GM19452 (cell line): ENCODE results near the gene CDH13.

Source experiments
- ATAC-seq: cut with Tn5 transposase; IDR thresholded peaks from one replicate; pipeline ENCODE4 v1.9.1; 2021; ENCODE audit not compliant: unreplicated experiment

The CDH13 gene

DNA sequence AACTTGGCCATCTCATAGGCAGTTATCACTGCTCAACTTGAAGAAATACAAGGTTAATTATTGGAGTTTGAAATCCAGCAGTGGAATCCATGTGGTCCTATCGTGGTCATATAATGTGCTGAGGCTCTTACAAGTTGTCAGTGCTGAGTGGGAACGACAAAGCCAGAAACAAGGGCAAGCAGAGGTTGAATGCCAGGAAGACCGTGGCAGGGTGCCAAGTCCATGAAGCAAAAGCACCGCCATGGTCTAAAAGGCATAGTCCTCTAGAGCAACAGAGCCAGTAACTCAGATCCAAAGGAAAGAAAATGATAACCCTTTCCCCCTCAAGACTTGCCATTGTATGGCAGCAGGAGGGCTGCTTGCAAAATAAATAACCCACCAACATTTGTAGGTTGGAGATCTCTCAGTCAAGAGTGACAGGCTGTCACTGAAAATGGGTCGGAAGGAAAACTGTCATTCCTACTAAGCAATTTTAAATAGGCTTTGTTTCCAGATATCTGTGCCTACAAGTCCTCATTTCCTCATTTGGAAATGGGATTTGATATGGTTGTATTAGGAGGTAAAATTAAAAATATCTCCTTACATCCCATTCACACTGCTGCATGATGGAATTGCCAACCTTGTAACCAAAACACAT lies 1144.7 kb downstream of the CDH13 start:
- no peak for ATAC-seq

DNA sequence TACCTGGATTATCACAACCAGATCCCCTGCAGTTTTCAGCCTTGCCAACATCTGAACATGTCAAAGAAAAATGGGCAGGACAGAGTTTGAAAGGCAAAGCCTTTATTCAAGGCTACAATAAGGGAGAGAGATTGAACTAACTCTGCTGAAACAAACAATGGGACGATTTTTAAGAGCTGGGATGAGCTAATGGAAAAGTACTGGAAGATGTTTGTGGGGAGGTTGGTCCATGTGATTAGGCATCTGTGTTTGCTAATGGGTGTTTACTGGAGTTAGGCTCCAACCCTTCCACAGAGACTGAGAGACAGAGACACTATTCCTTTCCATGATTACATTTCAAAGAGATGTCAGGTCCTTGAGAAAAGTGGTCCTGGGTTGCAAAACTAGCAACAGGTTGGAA lies 1146.0 kb downstream of the CDH13 start:
- no peak for ATAC-seq

DNA sequence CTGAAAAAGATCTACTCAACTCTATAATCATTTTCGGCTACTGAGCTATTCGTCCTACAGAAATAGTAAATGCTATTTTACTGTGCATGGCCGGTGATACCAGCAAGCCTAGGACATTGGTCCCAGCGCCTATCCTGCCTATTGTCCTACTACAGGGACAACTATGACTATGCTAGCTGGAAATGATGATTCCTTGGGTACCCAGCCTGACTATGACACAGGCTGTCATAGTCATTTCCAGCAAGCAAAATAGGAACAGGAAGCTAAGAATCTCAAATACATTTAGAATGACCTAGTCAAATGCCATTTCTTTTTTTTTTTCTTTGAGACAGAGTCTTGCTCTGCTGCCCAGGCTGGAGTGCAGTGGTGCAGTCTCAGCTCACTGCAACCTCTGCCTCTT lies 1147.3 kb downstream of the CDH13 start:
- ATAC-seq = no peak

DNA sequence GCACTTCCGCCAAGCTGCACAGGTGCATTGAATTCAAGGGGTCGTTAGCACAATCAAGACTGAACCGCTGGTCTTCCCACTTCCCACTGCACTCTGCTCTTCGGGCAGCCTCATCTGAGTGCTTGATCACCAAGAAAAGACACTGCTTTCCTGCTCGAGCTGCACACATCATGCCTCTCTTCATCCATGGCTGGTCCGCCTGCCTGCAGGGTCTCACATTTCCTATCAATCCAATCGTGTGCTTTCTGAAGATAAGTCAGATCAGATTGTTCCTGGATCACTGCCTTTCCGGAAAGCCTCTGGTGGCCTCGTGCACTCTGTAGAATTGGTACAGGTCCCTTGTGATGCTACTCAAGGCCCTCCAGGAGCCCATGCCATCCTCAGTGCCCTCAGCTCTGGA lies 1150.2 kb downstream of the CDH13 start:
- no peak for ATAC-seq

DNA sequence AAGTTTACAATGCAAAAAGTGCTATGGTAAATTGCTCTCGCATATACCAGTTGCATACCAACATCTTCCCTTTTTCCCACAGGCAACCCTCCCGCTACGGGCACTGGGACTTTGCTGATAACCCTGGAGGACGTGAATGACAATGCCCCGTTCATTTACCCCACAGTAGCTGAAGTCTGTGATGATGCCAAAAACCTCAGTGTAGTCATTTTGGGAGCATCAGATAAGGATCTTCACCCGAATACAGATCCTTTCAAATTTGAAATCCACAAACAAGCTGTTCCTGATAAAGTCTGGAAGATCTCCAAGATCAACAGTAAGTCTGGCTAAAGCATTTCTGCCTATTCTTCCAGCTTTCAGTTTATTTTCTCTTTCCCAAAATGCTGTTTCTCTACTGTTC lies 1153.1 kb downstream of the CDH13 start:
- ATAC-seq = no peak

DNA sequence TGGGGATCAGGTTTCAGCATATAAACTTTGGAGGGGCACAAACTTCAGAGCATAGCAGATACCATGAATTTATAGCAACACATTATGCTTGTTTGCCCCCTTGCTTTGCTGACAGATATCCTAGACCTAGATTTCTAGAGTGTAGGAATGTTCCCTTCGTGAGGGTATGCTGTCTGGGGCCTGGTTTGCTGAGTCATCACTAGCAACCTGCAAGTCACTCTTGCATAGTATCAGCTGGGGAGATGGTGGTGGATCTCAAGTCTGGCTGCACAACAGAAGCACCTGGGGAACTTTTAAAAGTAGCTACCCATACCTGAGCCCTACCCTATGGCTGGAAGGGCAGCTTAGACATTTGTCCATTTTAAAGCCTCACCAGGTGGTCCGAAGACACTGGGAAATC lies 1158.7 kb downstream of the CDH13 start:
- ATAC-seq = no peak

DNA sequence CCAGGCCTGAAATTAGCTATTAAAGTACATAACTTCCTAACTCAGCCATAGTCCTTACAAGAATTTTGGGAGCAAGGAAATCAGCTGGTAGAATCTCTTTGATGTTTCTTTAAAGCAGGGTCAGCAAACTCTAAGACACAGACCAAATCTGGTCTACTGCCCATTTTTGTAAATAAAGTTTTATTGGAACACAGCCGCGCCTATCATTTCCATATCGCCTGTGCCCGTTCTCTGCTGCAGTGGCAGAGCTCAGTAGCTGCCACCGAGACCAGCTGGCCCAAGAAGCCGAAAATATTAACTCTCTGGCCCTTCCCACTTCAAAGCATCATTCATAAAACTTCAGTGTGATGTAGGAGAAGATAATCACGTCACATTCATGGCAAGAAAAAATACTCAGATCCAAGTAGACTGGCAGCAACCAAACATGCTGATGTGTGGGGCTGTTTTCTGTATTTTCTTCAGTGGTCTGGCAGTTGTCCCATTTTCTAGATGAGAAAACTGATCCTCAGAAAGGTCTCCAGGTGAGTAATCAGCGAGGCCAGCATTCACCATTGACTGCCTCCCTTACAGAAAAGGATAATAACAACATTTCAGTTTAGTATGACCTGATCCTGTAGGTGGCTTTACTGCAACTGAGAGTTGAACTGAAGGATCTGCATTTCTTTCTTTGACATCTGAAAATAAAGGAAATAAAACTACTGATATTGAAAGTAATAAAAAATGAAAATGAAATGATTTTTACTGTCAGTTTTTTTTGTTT lies 1163.1 kb downstream of the CDH13 start:
- ATAC-seq = no peak

DNA sequence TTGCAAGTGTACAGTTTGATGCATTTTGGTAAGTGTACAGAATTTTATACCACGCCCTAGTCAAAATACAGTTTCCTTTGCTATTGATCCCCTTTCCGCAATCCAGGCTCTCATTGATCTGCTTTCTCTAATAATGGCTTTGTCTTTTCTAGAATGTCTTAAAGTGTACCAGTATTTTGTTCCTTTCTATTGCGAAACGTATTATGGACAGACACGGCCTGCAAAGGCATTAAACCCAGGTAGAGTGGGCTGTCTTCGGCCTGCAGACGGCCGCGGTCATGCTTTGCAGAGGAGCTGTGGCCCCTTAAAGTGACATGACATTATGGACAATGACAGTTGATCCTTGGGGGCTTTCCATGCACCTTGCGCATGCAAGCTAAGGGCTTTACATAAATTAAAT lies 1165.1 kb downstream of the CDH13 start:
- ATAC-seq = no peak

DNA sequence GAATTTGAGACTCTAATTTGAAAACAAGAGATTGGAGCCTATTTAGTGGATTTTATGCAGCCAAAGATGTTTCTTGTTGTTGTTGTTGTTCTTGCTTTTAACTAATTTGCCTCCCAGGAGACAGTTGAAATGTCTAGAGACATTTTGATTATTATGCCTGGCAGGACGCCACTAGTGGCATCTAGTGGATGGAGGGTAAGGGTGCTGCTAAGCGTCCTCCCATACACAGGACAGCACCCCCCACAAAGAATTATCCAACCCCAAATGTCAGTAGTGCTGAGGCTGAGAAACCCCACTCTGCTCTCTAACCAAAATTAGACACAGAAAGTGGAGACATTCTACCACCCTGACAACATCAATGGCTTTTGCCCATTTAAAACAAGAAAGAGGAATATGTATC lies 1165.6 kb downstream of the CDH13 start:
- no peak for ATAC-seq

DNA sequence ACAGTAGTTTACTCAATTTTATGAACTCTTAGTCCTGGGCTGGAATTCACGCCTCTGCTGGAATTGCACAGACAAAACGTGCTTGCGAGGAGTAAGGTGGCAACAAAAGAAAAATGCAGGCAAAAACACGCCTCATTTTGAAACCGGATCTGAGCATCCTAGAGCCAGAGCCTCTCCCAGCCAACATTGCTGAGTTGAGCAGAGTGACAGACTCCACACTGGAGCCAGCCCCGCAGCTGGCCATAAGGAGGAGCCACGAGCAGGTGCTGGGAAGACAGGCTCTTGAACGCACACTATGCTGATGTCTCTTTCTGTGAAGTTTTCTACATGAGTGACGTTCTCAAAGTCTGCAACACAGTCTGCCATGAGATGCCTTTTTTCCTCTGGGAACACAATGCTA lies 1166.4 kb downstream of the CDH13 start:
- ATAC-seq = no peak

DNA sequence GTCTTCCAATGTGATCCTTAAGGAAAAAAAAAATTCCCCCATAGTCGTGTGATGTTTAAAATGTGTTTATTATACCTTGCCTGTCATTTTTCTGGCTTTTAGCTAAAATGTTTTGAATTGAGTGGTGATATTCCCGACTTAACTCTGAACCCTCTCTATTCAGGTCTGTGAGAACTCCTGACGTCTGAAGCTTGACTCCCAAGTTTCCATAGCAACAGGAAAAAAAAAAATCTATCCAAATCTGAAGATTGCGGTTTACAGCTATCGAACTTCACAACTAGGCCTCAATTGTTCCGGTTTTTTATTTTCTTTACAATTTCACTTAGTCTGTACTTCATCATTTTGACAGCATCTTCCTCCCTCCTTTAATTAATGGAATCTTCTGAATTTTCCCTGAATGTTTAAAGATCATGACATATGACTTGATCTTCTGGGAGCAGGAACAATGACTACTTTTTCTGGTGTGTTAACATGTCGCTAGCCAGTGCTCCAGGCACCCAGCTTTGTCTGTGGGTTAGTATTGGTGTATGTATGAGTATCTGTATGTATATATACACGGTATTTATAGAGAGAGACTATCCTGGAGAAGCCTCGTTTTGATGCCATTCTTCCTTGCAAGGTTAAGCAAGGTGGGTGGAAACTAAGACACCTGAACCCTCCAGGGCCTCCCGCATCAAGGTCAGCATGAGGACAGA lies 1168.2 kb downstream of the CDH13 start:
- no peak for ATAC-seq

DNA sequence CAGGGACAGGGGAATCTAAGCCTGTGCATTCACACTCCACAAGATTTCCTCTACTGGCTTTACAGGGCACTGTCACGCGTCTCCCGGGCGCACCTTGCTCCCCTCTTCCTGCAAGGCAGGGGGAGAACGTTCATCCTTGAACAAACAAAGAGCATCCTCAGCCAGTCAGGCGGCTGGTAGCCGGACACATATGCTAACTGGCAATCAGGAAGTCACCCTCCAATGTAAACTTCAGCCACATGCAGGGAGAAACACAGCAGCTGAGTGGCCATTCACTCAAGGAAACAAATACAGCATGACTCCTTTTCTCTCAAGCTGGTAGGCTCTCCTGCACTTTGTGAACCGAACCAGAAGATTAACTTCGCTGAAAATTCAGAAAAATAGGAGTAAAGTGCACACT lies 1170.2 kb downstream of the CDH13 start:
- no peak for ATAC-seq

DNA sequence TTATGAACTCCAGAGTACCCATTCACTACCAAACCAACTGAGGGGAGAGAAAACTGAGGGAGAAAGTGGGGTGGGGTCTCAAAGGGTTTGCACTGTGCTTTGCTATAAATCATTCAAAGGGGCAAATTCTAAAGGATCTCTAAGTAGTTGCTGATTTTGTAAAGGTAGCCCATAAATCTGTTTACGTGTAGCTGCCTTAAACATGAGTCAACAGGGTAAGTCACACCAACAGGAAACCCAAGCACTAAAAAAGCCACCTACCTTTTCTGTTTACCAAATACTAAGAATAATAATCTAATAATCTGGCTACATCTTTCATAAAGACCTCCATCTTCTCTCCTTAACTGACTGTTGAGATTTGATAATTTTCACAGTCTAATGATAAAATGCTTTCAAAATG lies 1172.6 kb downstream of the CDH13 start:
- ATAC-seq = no peak

DNA sequence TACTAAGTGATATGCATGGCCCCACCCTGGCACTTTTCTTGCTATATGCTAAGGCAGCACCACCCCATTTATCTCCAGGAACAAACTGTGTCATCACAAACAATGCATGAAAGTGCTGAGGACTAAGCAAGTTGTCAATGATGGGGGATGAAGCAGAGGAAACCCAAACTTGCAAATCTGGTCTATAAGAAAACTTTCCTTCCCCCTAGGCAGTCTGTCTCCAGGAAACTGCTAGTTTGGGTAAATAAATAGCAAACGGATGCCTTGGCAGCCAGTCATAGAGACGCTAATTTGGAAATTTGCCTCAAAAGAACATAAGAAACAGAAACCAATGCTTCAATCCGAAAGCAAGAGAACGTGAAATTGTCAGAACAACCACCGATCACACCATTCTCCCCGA lies 1175.4 kb downstream of the CDH13 start:
- ATAC-seq = no peak

DNA sequence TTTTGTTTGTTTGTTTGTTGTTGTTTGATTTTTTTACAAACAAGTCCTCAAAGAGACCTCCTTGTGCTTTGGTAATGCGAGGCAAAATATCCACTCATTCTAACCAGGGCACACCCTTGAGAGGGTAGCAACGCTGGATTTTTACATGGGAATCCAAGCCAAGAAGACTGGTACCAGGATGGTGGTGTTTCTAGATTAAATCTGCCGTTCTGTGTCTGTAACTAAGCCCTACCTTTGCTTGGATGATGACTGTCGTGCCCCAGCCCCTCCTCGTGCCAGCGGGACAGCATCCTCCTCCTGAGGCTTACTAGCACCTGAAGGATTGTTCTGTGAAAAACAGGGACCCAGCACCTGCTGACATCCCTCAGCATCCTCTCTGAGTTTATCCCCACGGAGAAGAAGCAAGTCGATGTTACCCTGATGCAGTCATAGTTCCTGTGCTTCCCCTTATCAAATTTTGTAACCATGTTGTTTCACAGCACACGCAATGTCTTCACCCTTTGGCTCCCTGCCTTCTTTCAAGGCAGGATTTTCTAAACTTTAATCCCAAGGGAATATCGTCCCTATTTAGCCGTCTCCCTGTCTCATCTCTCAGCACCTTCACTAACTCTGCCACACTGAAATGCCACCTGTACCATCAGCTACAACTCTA lies 1175.9 kb downstream of the CDH13 start:
- no peak for ATAC-seq

DNA sequence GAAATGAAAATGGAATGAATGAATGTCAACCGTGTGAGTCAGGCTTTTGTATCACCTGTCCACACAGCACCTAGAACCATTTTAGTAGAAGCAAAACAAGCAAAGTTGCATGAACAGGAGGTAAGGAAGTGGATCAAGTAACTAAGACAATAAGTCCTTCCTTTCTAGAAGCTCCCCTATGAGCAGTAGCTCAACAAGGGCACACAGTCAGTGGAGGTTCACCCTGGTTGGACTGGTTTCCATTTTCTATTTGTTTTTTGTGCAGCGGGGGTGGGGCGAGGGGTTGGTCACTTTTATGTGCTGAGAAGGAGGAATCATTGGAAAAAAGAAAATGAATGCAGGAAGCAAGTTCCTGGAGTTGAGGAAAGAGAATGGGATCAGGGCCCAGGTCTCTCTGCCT lies 1177.0 kb downstream of the CDH13 start:
- ATAC-seq = no peak

DNA sequence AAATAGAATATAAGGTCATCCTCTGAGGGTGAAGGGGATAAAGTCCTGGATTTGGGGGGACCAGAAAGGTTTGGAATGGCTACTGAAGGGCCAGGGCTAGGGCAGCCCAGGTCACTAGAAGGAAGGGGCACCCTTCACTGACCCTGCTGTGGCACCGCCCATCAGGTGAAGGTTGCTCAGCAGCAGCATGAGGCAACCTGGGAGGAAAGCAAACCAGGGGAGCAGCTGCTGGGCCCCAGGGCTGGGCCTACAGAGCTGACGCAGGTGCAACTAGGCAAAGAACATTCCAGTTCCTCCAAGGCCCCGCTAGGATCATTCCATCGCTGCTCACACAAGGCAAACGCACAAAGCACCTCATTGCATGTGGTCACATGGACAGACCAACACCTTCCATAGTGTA lies 1177.6 kb downstream of the CDH13 start:
- no peak for ATAC-seq

DNA sequence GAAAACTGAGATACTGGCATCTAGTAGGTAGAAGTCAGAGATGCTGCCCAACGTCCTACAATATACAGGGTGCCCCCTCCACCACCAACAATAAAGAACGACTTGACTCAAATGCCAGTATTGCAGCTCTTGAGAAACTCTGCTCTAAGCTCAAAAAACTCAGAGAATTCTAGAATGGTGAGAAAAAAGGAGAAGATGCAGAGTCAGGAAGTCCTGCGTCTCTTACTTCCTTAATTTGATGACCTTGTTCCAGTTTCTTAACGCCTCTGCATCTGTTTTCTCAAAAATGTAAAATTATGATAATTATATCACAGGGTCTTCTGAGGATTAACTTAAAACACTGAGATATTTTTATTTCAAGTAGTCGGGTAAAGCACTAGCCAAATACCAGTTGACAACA lies 1179.3 kb downstream of the CDH13 start:
- no peak for ATAC-seq

DNA sequence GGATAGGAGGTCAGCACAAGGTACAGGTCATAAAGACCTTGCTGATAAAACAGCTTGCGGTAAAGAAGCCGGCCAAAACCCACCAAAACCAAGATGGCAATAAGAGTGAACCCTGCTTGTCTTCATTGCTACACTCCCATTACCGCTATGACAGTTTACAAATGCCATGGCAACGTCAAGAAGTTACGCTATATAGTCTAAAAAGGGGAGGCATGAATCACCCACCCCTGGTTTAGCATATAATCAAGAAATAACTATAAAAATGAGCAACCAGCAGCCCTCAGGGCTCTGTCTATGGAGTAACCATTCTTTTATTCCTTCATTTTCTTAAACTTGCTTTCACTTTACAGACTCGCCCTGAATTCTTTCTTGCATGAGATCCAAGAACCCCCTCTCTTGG lies 1180.0 kb downstream of the CDH13 start:
- no peak for ATAC-seq

DNA sequence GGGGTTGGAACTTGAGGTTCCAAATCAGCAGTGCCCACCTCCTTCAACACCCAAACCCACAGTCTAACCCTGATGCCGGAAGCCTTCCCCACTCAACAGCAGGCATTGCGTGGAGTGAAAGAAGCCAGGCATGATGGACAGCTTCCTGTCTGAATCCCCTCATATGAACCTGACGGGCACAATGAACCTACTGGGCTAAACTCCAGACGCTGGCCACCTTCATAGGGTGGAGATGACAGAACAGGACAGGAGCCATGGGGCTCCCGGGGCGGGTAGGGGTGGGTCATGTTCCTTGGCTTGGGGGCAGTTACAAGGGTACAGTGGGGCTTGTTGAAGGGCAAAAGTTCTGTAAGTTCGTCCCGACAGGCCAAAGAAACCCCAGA lies 1180.5 kb downstream of the CDH13 start:
- ATAC-seq = peak; percentile 4

DNA sequence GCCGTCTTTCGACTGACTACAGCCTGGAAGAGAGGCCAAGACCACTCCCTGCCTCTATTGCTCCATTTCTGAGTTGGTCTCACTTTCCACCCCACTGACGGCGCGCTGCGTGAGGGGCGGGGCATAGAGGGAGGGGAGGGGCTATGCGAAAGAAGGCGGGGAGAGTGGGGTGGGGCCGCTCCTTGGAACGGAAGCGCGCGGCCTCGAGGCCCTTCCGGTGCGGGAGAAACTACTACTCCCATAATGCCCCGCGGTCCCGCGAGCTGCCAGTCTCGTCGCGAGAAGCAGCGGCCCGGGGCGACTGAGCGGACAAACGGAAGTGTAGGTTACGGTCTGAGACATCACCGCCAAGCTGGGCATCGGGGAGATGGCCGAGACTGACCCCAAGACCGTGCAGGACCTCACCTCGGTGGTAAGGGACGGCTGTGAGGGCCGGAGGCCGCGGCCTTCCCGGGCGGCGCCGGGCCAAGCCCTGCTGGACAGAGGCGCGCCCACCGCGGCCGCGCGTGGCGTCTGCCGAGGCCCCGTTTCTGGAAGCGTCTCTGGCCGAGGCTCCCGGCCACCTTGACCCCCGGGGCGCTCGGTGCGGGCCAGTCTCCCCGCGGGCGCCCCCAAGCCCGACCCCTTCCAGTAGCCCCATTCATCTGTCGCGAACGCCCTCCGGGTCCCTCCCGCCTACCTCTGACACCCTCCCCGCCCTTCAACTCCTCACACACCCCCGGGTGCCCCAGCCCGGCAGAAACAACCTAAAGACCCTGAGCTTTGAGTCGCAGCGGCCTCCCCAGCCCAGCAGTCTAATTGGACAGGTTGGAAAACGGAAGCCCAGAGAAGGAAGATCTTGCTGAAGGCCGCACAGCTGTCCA lies 1181.2 kb downstream of the CDH13 start, which contains the start of gene HSBP1:
HSBP1 (plus strand) TSS at position 269 of the 863 bp plus-strand sequence; CDS start at position 368, 99 bp downstream.
- peak; percentile 91 for ATAC-seq
